ENCODE measurements around the gene CAV1.

CAV1 gene

DNA sequence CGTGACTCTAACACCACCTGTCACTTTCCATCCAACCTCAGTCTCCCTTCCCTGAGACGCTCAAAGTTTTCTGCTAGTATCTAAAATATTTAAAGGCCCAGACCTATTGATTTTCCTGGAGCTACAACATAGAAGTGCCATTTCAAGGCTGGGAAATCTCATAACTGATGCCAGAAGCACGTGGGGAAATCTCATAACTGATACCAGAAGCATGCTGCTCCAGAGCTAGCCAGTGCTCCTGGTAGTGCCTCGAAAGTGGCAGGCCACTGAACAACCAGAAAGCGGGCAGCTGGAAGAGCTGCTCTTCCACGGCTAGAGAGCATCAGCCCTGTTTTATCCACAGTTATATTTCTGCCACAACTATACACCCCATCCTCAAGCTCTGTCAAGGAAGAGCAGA, 72.5 kb downstream of the CAV1 start:
- Histone ChIP-seq H3K18ac (ENCODE audit: low read depth in 1 of 2, low read length in 2 of 2) (no peak overlapping the region), H3K4me1 (ENCODE audit: control insufficient read depth, insufficient read depth, low read depth, low read length) (peaks cover 8% of the 10 kb centered on the region), H3K27ac (ENCODE audit: low read length, poor library complexity, severe bottlenecking) (no peak overlapping the region), H3K4me3 (ENCODE audit: insufficient read depth in 1 of 2, low read depth in 1 of 2, low read length in 2 of 2) (no peak overlapping the region), H3K9ac (ENCODE audit: low read length) (no peak overlapping the region), H2BK12ac (ENCODE audit: low read length in 2 of 2) (no peak overlapping the region), H2BK5ac (ENCODE audit: low read depth, low read length, poor library complexity, severe bottlenecking) (no peak overlapping the region), H3K23ac (ENCODE audit: low read length in 2 of 2) (no peak overlapping the region), H3K27me3 (ENCODE audit: control insufficient read depth in 1 of 2, insufficient read depth in 1 of 2, low read length in 2 of 2) (no peaks in the 10 kb centered on the region), H2BK15ac (ENCODE audit: low read depth, poor library complexity, severe bottlenecking) (no peak overlapping the region), H3K79me1 (replicated peaks; ENCODE audit: low read length, poor library complexity, severe bottlenecking) (no peaks in the 10 kb centered on the region), H2AK5ac (ENCODE audit: low read length, severe bottlenecking) (peak overlapping the region; percentile 31), H3K36me3 (ENCODE audit: control insufficient read depth in 1 of 2, insufficient read depth in 2 of 2, low read depth in 1 of 2, low read length in 2 of 2) (no peaks in the 10 kb centered on the region), H2BK120ac (ENCODE audit: low read depth, low read length) (no peak overlapping the region), H3K9me3 (ENCODE audit: control insufficient read depth, low read length) (no peaks in the 10 kb centered on the region), H3K4ac (ENCODE audit: low read depth in 1 of 2, low read length in 2 of 2) (no peak overlapping the region), H4K91ac (ENCODE audit: low read length) (no peak overlapping the region), H3K14ac (ENCODE audit: low read length in 2 of 2) (no peak overlapping the region), H2AFZ (ENCODE audit: low read depth, low read length) (no peak overlapping the region), H3K4me2 (ENCODE audit: low read length, poor library complexity, severe bottlenecking) (no peak overlapping the region), H4K8ac (ENCODE audit: low read length) (no peak overlapping the region)
- no peak for DNase-seq
- 83% methylated on average over 6 of the region's 6 CpGs for WGBS

DNA sequence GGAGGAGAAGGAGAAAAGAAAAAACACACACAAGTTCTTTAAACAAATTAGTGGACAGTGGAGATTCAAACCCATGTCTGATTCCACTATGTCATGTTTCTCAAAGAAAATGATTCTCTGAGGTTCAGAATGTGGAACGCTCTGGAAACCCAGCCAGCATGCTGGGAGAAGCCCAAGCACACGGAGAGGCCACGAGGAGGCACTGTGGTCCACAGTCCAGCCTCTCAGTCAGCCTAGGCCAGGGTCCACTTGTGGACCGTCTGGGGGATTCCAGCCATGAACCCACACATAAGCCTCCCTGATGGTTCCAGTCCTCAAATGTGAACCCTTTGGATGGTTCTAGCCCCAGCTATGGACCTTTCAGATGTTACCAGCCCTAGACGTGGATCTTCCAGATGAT, 73.4 kb downstream of the CAV1 start:
- 95% methylated on average over 5 of the region's 5 CpGs for WGBS
- Histone ChIP-seq H3K9me3 (ENCODE audit: control insufficient read depth, low read length) (no peaks in the 10 kb centered on the region), H2BK12ac (ENCODE audit: low read length in 2 of 2) (no peak overlapping the region), H2BK5ac (ENCODE audit: low read depth, low read length, poor library complexity, severe bottlenecking) (no peak overlapping the region), H3K36me3 (ENCODE audit: control insufficient read depth in 1 of 2, insufficient read depth in 2 of 2, low read depth in 1 of 2, low read length in 2 of 2) (no peaks in the 10 kb centered on the region), H3K9ac (ENCODE audit: low read length) (no peak overlapping the region), H3K27me3 (ENCODE audit: control insufficient read depth in 1 of 2, insufficient read depth in 1 of 2, low read length in 2 of 2) (no peaks in the 10 kb centered on the region), H3K4me1 (ENCODE audit: control insufficient read depth, insufficient read depth, low read depth, low read length) (peaks cover 5% of the 10 kb centered on the region), H2BK120ac (ENCODE audit: low read depth, low read length) (no peak overlapping the region), H3K14ac (ENCODE audit: low read length in 2 of 2) (no peak overlapping the region), H3K4me2 (ENCODE audit: low read length, poor library complexity, severe bottlenecking) (no peak overlapping the region), H3K4me3 (ENCODE audit: insufficient read depth in 1 of 2, low read depth in 1 of 2, low read length in 2 of 2) (no peak overlapping the region), H3K18ac (ENCODE audit: low read depth in 1 of 2, low read length in 2 of 2) (no peak overlapping the region), H2AFZ (ENCODE audit: low read depth, low read length) (no peak overlapping the region), H2BK15ac (ENCODE audit: low read depth, poor library complexity, severe bottlenecking) (no peak overlapping the region), H3K4ac (ENCODE audit: low read depth in 1 of 2, low read length in 2 of 2) (no peak overlapping the region), H3K23ac (ENCODE audit: low read length in 2 of 2) (no peak overlapping the region), H2AK5ac (ENCODE audit: low read length, severe bottlenecking) (no peak overlapping the region), H3K27ac (ENCODE audit: low read length, poor library complexity, severe bottlenecking) (no peak overlapping the region), H4K91ac (ENCODE audit: low read length) (no peak overlapping the region), H4K8ac (ENCODE audit: low read length) (no peak overlapping the region), H3K79me1 (replicated peaks; ENCODE audit: low read length, poor library complexity, severe bottlenecking) (no peaks in the 10 kb centered on the region)
- DNase-seq = no peak

DNA sequence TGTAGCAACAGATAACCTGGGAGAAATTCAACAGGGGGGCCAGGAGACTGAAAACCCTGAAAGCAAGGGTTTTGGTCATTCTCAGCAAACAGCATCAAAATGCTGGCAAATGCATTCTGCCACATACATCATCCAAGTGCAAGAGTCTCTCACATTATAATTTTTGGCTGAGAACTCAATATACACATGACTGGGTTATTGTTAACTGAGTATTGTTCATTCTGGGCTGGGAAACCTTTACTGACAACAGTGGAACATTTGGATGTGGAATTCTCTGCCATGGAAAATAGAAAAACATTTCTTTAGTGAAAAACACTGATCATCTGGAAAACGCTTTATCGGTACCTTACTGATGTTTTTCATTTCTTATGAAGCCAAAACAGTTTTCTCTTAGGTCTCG, 74.0 kb downstream of the CAV1 start:
- Histone ChIP-seq H4K8ac (ENCODE audit: low read length) (no peak overlapping the region), H3K23ac (ENCODE audit: low read length in 2 of 2) (no peak overlapping the region), H3K4me1 (ENCODE audit: control insufficient read depth, insufficient read depth, low read depth, low read length) (peaks cover 3% of the 10 kb centered on the region), H3K9me3 (ENCODE audit: control insufficient read depth, low read length) (no peaks in the 10 kb centered on the region), H3K18ac (ENCODE audit: low read depth in 1 of 2, low read length in 2 of 2) (no peak overlapping the region), H4K91ac (ENCODE audit: low read length) (no peak overlapping the region), H3K4me2 (ENCODE audit: low read length, poor library complexity, severe bottlenecking) (no peak overlapping the region), H3K27ac (ENCODE audit: low read length, poor library complexity, severe bottlenecking) (no peak overlapping the region), H3K4ac (ENCODE audit: low read depth in 1 of 2, low read length in 2 of 2) (no peak overlapping the region), H3K36me3 (ENCODE audit: control insufficient read depth in 1 of 2, insufficient read depth in 2 of 2, low read depth in 1 of 2, low read length in 2 of 2) (no peaks in the 10 kb centered on the region), H2AK5ac (ENCODE audit: low read length, severe bottlenecking) (no peak overlapping the region), H3K4me3 (ENCODE audit: insufficient read depth in 1 of 2, low read depth in 1 of 2, low read length in 2 of 2) (no peak overlapping the region), H3K79me1 (replicated peaks; ENCODE audit: low read length, poor library complexity, severe bottlenecking) (no peaks in the 10 kb centered on the region), H2BK15ac (ENCODE audit: low read depth, poor library complexity, severe bottlenecking) (no peak overlapping the region), H3K9ac (ENCODE audit: low read length) (no peak overlapping the region), H2BK5ac (ENCODE audit: low read depth, low read length, poor library complexity, severe bottlenecking) (no peak overlapping the region), H3K14ac (ENCODE audit: low read length in 2 of 2) (no peak overlapping the region), H2BK12ac (ENCODE audit: low read length in 2 of 2) (no peak overlapping the region), H2BK120ac (ENCODE audit: low read depth, low read length) (no peak overlapping the region), H3K27me3 (ENCODE audit: control insufficient read depth in 1 of 2, insufficient read depth in 1 of 2, low read length in 2 of 2) (no peaks in the 10 kb centered on the region), H2AFZ (ENCODE audit: low read depth, low read length) (no peak overlapping the region)
- DNase-seq = no peak
- no CpG with 5 or more reads among the region's 3 CpGs for WGBS

DNA sequence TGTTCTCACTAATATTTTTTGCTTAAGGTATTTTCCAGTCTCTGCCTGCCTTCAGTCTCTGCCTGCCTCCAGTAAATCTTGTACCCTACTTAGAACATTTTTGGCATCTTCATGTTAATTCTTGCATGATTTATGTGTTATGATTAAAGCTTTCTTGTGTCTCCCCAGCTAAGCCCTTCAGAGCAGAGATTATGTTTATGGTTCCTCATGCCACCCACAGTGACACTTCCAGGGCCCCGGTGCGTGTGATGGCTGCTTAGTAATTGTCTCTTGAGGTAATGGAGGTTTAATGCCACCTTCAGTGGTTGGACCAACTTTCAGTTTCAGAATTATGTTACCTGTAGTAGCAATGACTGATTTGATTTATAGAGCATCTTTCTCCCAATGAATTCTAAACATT, 76.6 kb downstream of the CAV1 start:
- DNase-seq = no peak
- Histone ChIP-seq H3K4me3 (ENCODE audit: insufficient read depth in 1 of 2, low read depth in 1 of 2, low read length in 2 of 2) (no peak overlapping the region), H4K8ac (ENCODE audit: low read length) (no peak overlapping the region), H3K36me3 (ENCODE audit: control insufficient read depth in 1 of 2, insufficient read depth in 2 of 2, low read depth in 1 of 2, low read length in 2 of 2) (no peaks in the 10 kb centered on the region), H2BK15ac (ENCODE audit: low read depth, poor library complexity, severe bottlenecking) (no peak overlapping the region), H2BK5ac (ENCODE audit: low read depth, low read length, poor library complexity, severe bottlenecking) (no peak overlapping the region), H2AFZ (ENCODE audit: low read depth, low read length) (no peak overlapping the region), H3K4me1 (ENCODE audit: control insufficient read depth, insufficient read depth, low read depth, low read length) (no peaks in the 10 kb centered on the region), H3K9me3 (ENCODE audit: control insufficient read depth, low read length) (no peaks in the 10 kb centered on the region), H3K27ac (ENCODE audit: low read length, poor library complexity, severe bottlenecking) (no peak overlapping the region), H3K79me1 (replicated peaks; ENCODE audit: low read length, poor library complexity, severe bottlenecking) (no peaks in the 10 kb centered on the region), H3K4ac (ENCODE audit: low read depth in 1 of 2, low read length in 2 of 2) (no peak overlapping the region), H3K4me2 (ENCODE audit: low read length, poor library complexity, severe bottlenecking) (no peak overlapping the region), H3K23ac (ENCODE audit: low read length in 2 of 2) (no peak overlapping the region), H4K91ac (ENCODE audit: low read length) (no peak overlapping the region), H3K14ac (ENCODE audit: low read length in 2 of 2) (no peak overlapping the region), H2AK5ac (ENCODE audit: low read length, severe bottlenecking) (no peak overlapping the region), H3K18ac (ENCODE audit: low read depth in 1 of 2, low read length in 2 of 2) (no peak overlapping the region), H2BK120ac (ENCODE audit: low read depth, low read length) (no peak overlapping the region), H3K27me3 (ENCODE audit: control insufficient read depth in 1 of 2, insufficient read depth in 1 of 2, low read length in 2 of 2) (no peaks in the 10 kb centered on the region), H3K9ac (ENCODE audit: low read length) (no peak overlapping the region), H2BK12ac (ENCODE audit: low read length in 2 of 2) (no peak overlapping the region)
- 81% methylated on average over 2 of the region's 2 CpGs for WGBS

All from mesenchymal stem cell (in vitro differentiated cells and primary cell).